ENCODE measurements around the gene C10orf143.

C10orf143 gene

DNA sequence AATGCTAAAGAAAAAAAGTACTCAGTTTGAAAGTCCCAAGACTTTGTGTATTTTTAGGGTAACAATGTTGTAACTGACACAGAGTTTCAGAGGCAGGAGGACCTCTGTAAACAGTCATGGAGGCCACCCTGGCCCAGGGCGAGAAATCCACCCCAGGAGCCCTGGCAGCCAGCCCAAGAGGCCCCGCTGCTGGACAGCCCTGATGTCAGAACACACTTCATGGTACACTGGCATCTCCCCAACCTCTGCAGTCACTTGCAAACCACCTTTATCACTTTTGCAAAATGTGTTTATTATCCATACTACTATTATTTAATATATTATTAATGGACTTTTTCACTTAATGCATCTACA lies 30.2 kb downstream of the C10orf143 start:
- TF ChIP-seq, protein P1, sequence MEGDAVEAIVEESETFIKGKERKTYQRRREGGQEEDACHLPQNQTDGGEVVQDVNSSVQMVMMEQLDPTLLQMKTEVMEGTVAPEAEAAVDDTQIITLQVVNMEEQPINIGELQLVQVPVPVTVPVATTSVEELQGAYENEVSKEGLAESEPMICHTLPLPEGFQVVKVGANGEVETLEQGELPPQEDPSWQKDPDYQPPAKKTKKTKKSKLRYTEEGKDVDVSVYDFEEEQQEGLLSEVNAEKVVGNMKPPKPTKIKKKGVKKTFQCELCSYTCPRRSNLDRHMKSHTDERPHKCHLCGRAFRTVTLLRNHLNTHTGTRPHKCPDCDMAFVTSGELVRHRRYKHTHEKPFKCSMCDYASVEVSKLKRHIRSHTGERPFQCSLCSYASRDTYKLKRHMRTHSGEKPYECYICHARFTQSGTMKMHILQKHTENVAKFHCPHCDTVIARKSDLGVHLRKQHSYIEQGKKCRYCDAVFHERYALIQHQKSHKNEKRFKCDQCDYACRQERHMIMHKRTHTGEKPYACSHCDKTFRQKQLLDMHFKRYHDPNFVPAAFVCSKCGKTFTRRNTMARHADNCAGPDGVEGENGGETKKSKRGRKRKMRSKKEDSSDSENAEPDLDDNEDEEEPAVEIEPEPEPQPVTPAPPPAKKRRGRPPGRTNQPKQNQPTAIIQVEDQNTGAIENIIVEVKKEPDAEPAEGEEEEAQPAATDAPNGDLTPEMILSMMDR (IDR thresholded peaks at IDR 0.05; ENCODE audit: control insufficient read depth, extremely low read depth, insufficient read depth), result no peak

GRCh38 chr10:130079614-130080460 lies 30.8 kb downstream of the C10orf143 start:
- TF ChIP-seq, protein P1 (IDR thresholded peaks at IDR 0.05; ENCODE audit: control insufficient read depth, extremely low read depth, insufficient read depth), result no peak
- no peak for DNase-seq (ENCODE audit: low read depth)
- no peak overlapping the region for H3K4me3 ChIP-seq (ENCODE audit: low read depth, low read length)

More for the DNA sequence above, 30.2 kb downstream of the C10orf143 start:
- DNase-seq (ENCODE audit: low read depth), result no peak
- H3K4me3 ChIP-seq (ENCODE audit: low read depth, low read length), result no peak overlapping the region

GRCh38 chr10:130078120-130078519 lies 32.5 kb downstream of the C10orf143 start:
- no peak for DNase-seq (ENCODE audit: low read depth)
- no peak overlapping the region for H3K4me3 ChIP-seq (ENCODE audit: low read depth, low read length)
- TF ChIP-seq, protein P1 (IDR thresholded peaks at IDR 0.05; ENCODE audit: control insufficient read depth, extremely low read depth, insufficient read depth), result no peak

DNA sequence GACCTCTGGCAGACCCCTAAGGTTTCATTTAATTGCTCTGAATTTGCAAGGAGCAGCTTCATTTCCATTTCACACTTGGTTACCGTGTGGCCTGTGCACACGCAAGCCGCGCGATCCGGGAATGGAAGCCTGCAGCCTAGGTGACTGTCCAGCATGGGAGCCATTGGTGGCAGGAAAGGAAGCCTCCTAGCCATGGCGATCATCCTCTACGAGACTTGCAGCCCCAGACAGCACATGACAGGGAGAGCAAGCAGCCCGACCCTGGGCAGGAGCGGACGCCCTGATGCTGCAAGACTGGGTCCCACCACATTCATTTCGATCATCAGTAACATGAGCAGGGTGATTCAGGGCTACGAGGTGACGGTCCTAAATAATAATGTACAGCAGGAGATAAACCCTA lies 33.9 kb downstream of the C10orf143 start:
- TF ChIP-seq, protein P1 (IDR thresholded peaks at IDR 0.05; ENCODE audit: control insufficient read depth, extremely low read depth, insufficient read depth), result no peak
- no peak overlapping the region for H3K4me3 ChIP-seq (ENCODE audit: low read depth, low read length)
- no peak for DNase-seq (ENCODE audit: low read depth)

DNA sequence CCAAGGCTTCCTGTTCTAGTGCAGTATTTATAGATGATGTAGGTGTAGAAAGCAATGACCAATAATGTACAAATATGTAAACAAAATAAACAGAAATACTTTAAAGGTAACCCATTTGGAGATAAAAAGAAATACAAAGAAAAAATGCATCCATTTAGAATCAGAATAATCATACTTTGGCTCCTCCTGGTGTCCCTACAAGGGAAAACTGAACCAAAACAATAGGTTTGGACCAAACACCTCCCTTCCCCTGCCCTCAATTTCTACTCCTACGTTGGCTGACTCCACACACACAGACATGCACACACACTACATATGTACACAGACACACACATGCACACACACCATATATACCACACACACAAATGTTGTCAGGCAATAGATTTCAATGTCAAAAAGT lies 36.0 kb downstream of the C10orf143 start:
- no peak for DNase-seq (ENCODE audit: low read depth)
- H3K4me3 ChIP-seq (ENCODE audit: low read depth, low read length), result no peak overlapping the region
- TF ChIP-seq, protein P1 (IDR thresholded peaks at IDR 0.05; ENCODE audit: control insufficient read depth, extremely low read depth, insufficient read depth), result no peak

DNA sequence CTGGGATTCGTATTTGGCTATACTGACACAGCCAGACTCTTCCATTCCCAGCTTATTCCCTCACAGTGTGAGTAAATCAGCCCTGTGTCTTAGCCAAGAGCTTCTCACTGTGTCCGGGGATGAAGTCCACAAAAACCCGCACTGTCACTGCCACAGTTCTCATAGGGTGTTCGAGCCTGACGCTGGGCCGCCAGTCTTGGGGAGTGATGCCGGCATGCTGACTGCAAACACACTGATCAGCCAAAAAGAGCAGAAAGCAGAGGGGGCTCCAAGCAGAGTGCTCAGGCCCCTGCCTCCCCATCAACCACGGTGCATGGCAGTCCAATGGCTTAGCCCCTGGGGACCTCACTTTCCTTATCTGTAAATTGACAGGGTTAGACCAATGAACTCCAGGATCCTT lies 36.7 kb downstream of the C10orf143 start:
- H3K4me3 ChIP-seq (ENCODE audit: low read depth, low read length), result no peak overlapping the region
- TF ChIP-seq, protein P1 (IDR thresholded peaks at IDR 0.05; ENCODE audit: control insufficient read depth, extremely low read depth, insufficient read depth), result no peak
- DNase-seq (ENCODE audit: low read depth), result no peak

- H3K4me3 ChIP-seq (ENCODE audit: low read depth, low read length), result no peak overlapping the region
- TF ChIP-seq, protein P1 (IDR thresholded peaks at IDR 0.05; ENCODE audit: control insufficient read depth, extremely low read depth, insufficient read depth), result no peak
- no peak for DNase-seq (ENCODE audit: low read depth)
These were observed 38.4 kb downstream of the C10orf143 start for GRCh38 chr10:130072247-130072646.
